IMR-90 (cell line): ENCODE results near the gene AGO1. TPM values are rescaled to one million over a fixed set of nuclear protein-coding genes. Genes with fewer than 3 reads are reported as not detected.

ENCODE experiments used
- ATAC-seq: fragments of 200-7000 bp; cut with Tn5 transposase; 2 replicates; pipeline ENCODE4 v1.9.1; 2020; ENCODE audit warnings: low read depth, mild to moderate bottlenecking, moderate library complexity
- BruUV-seq: library from RNA; stranded (reverse); fragments of 400-500 nt; replicated peaks from 2 replicates; lab custom pipeline; 2021; lab: Mats Ljungman, UMichigan
- CTCF ChIA-PET: fragments of 300-600 bp; formaldehyde crosslinking; extraction: SDS; loops from one replicate; lab custom pipeline; 2021; ENCODE audit warnings: antibody characterized with exemption; lab: Yijun Ruan, JAX
- POLR2A ChIA-PET: fragments of 300-600 bp; sonication (Branson Sonifier 250); formaldehyde crosslinking; loops from one replicate; lab custom pipeline; 2022; ENCODE audit warnings: antibody characterized with exemption; ENCODE audit not compliant: unreplicated experiment; lab: Charles Lee
- DNase-seq: peaks from one replicate; pipeline ENCODE4 v3.0.0; 2013
- H2AFZ ChIP-seq: replicated peaks from 2 replicates; pipeline ENCODE3; 2013; ENCODE audit warnings: low read length, mild to moderate bottlenecking; ENCODE audit not compliant: poor library complexity
- H2AK5ac ChIP-seq: 2 replicates; pipeline ENCODE4 v1.6.1; 2013; ENCODE audit warnings: low read depth, low read length, inconsistent platforms
- H2AK9ac ChIP-seq: replicated peaks from 2 replicates; pipeline ENCODE3; 2013; ENCODE audit warnings: mild to moderate bottlenecking, low read depth, low read length, moderate library complexity; ENCODE audit not compliant: poor library complexity
- H2BK120ac ChIP-seq: 2 replicates; pipeline ENCODE4 v1.6.1; 2013; ENCODE audit warnings: low read depth, low read length, inconsistent platforms
- H2BK15ac ChIP-seq: 3 replicates; pipeline ENCODE4 v1.6.1; 2013; ENCODE audit warnings: low read depth, low read length, inconsistent platforms
- H2BK20ac ChIP-seq: 2 replicates; pipeline ENCODE4 v1.6.1; 2013; ENCODE audit warnings: low read depth, mild to moderate bottlenecking, inconsistent platforms, low read length, moderate library complexity
- H2BK5ac ChIP-seq: 2 replicates; pipeline ENCODE4 v1.6.1; 2013; ENCODE audit warnings: mild to moderate bottlenecking, low read depth, low read length, inconsistent platforms; ENCODE audit not compliant: poor library complexity, severe bottlenecking
- H3K14ac ChIP-seq: replicated peaks from 2 replicates; pipeline ENCODE4 v1.6.1; 2013; ENCODE audit warnings: low read depth, low read length, inconsistent platforms
- H3K18ac ChIP-seq: 2 replicates; pipeline ENCODE4 v1.6.1; 2013; ENCODE audit warnings: low read depth, low read length, control low read depth
- H3K23ac ChIP-seq: 2 replicates; pipeline ENCODE4 v1.6.1; 2013; ENCODE audit warnings: low read depth, low read length, inconsistent platforms
- H3K27ac ChIP-seq: 2 replicates; pipeline ENCODE4 v1.5.1; 2013; ENCODE audit warnings: mild to moderate bottlenecking, control low read depth, low read length; ENCODE audit not compliant: insufficient read depth
- H3K27me3 ChIP-seq: 2 replicates; pipeline ENCODE4 v1.6.1; 2013; ENCODE audit warnings: low read length; ENCODE audit not compliant: control insufficient read depth, insufficient read depth
- H3K36me3 ChIP-seq: 2 replicates; pipeline ENCODE4 v1.6.1; 2013; ENCODE audit warnings: low read length, mixed read lengths; ENCODE audit not compliant: control insufficient read depth, insufficient read depth
- H3K4ac ChIP-seq: 2 replicates; pipeline ENCODE4 v1.6.1; 2013; ENCODE audit warnings: low read depth, low read length, inconsistent platforms
- H3K4me1 ChIP-seq: 2 replicates; pipeline ENCODE4 v1.6.1; 2013; ENCODE audit warnings: low read length, mixed read lengths; ENCODE audit not compliant: control insufficient read depth, insufficient read depth
- H3K4me2 ChIP-seq: 2 replicates; pipeline ENCODE4 v1.6.1; 2013; ENCODE audit warnings: low read depth, mild to moderate bottlenecking, control low read depth, low read length, moderate library complexity
- H3K4me3 ChIP-seq: 2 replicates; pipeline ENCODE4 v1.5.1; 2013; ENCODE audit warnings: low read depth, mild to moderate bottlenecking, control low read depth, low read length, moderate library complexity; ENCODE audit not compliant: insufficient read depth
- H3K56ac ChIP-seq: 2 replicates; pipeline ENCODE4 v1.6.1; 2013; ENCODE audit warnings: low read length, inconsistent platforms; ENCODE audit not compliant: insufficient read depth; ENCODE audit errors: extremely low read depth
- H3K79me1 ChIP-seq, 2 experiments: 2 replicates each; pipeline ENCODE4 v1.6.1; 2013; ENCODE audit warnings: low read length in 2 of 2, inconsistent platforms in 1 of 2, low read depth in 1 of 2
- H3K9ac ChIP-seq: 2 replicates; pipeline ENCODE4 v1.6.1; 2013; ENCODE audit warnings: low read depth, low read length, control low read depth
- H3K9me1 ChIP-seq: 2 replicates; pipeline ENCODE4 v1.6.1; 2013; ENCODE audit warnings: low read length, inconsistent platforms; ENCODE audit not compliant: insufficient read depth
- H3K9me3 ChIP-seq: 2 replicates; pipeline ENCODE4 v1.6.1; 2013; ENCODE audit warnings: low read length; ENCODE audit not compliant: control insufficient read depth, insufficient read depth
- H4K20me1 ChIP-seq: 2 replicates; pipeline ENCODE4 v1.6.1; 2013; ENCODE audit warnings: low read length, inconsistent platforms; ENCODE audit not compliant: insufficient read depth
- H4K5ac ChIP-seq: 2 replicates; pipeline ENCODE4 v1.6.1; 2013; ENCODE audit warnings: mild to moderate bottlenecking, low read depth, low read length, control low read depth
- H4K8ac ChIP-seq, 2 experiments: 2 replicates each; pipeline ENCODE4 v1.6.1; 2013; ENCODE audit warnings: low read depth in 2 of 2, low read length in 2 of 2, control low read depth in 1 of 2, inconsistent platforms in 1 of 2
- H4K91ac ChIP-seq: 2 replicates; pipeline ENCODE4 v1.6.1; 2013; ENCODE audit warnings: low read depth, low read length, inconsistent platforms; ENCODE audit not compliant: insufficient read depth
- BHLHE40 ChIP-seq: fragments of 150-350 bp; IDR thresholded peaks from 2 replicates; pipeline ENCODE4 v1.6.1; 2016; ENCODE audit warnings: mild to moderate bottlenecking, low read depth, low read length
- CEBPB ChIP-seq: IDR thresholded peaks from 2 replicates; pipeline ENCODE4 v1.6.1; 2012; ENCODE audit warnings: low read depth, low read length, improper control_type of control experiment
- CHD1 ChIP-seq: IDR thresholded peaks from 2 replicates; pipeline ENCODE4 v1.6.1; 2012; ENCODE audit warnings: low read depth, low read length, improper control_type of control experiment
- FOS ChIP-seq: fragments of 150-350 bp; IDR thresholded peaks from 2 replicates; pipeline ENCODE4 v1.6.1; 2016; ENCODE audit warnings: low read depth, low read length
- POLR2A ChIP-seq: IDR thresholded peaks from 2 replicates; pipeline ENCODE4 v1.6.1; 2012; ENCODE audit warnings: mild to moderate bottlenecking, low read depth, low read length
- RCOR1 ChIP-seq: IDR thresholded peaks from 2 replicates; pipeline ENCODE4 v1.6.1; 2012; ENCODE audit warnings: mild to moderate bottlenecking, low read length, improper control_type of control experiment; ENCODE audit not compliant: insufficient replicate concordance
- SMC3 ChIP-seq: fragments of 150-350 bp; IDR thresholded peaks from 2 replicates; pipeline ENCODE4 v1.6.1; 2016; ENCODE audit warnings: low read depth, mild to moderate bottlenecking, antibody characterized with exemption, low read length, moderate library complexity
- whole genome bisulfite sequencing, 2 experiments: methylation state at CpG; one replicate each; pipeline versions ENCODE4 v1.1.5 to v1.1.7; 2013; ENCODE audit warnings: missing lambda C conversion rate in 2 of 2; ENCODE audit not compliant: insufficient read length in 1 of 2; ENCODE audit errors: extremely low coverage in 2 of 2; 5-methylcytosine and 5-hydroxymethylcytosine counted together
- dilution Hi-C: fragments of 300-500 bp; cut with HindIII; formaldehyde crosslinking; loops from one replicate; pipeline ENCODE4 v1.14.3; 2018; ENCODE audit warnings: low sequenced_read_pairs; ENCODE audit not compliant: unreplicated experiment
- in situ Hi-C: fragments of 300-500 bp; cut with MboI; formaldehyde crosslinking; loops from 3 replicates; pipeline ENCODE4 v1.14.3; 2019; ENCODE audit warnings: low sequenced_read_pairs, inconsistent platforms, mixed read lengths
- intact Hi-C: fragments of 100-400 bp; cut with micrococcal nuclease; formaldehyde crosslinking; loops from 2 replicates; pipeline ENCODE4 v1.10.0; 2022
- polyA plus RNA-seq, 3 experiments: library from polyadenylated mRNA; depleted of rRNA; stranded (reverse); fragments of >200 nt; gene quantifications; 2 replicates each; pipeline ENCODE4 v1.2.3, GENCODE V29; 2012; ENCODE audit warnings: low replicate concordance in 1 of 3
- total RNA-seq: library from RNA; depleted of rRNA; stranded (reverse); fragments of >200 nt; gene quantifications from 2 replicates; pipeline ENCODE4 v1.2.3, GENCODE V29; 2012
- TF ChIP-seq, protein P1 (sequence below): fragments of 150-350 bp; IDR thresholded peaks from 2 replicates; pipeline ENCODE4 v1.6.1; 2017; ENCODE audit warnings: mild to moderate bottlenecking, antibody characterized with exemption, low read length, low read depth
- TF ChIP-seq, protein P2 (sequence below): fragments of 150-350 bp; IDR thresholded peaks from 2 replicates; pipeline ENCODE4 v1.6.1; 2016; ENCODE audit warnings: low read depth, mild to moderate bottlenecking, low read length, moderate library complexity, borderline replicate concordance

AGO1 gene
- total and polyA plus RNA-seq, 2 of the 4 experiments (the other 2 are of a cell fraction), result 11.3 to 21.5 TPM

DNA sequence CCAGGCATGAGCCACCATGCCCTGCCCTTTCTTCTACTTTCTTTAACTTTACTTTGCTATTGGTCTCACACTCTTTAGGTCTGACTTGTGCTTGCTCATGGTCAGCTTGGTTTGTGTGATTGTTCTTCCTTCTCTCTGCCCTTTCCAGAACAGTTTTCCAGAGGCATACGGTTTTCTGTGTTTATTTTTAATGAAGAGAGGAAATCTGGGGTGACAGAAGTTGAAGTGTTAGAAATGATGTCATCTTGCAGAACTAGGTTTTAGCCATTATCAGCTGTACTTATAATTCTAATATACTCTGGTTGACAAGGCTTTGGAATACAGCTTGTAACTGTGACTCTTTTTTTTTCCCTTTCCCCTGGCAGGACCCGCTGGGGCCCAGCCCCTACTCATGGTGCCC lies 62.3 kb downstream of the AGO1 start:
- no peak overlapping the region for H3K56ac ChIP-seq
- no peak overlapping the region for H2AK9ac ChIP-seq
- dilution Hi-C loops, result no loop called here
- H3K18ac ChIP-seq, result no peak overlapping the region
- TF ChIP-seq RCOR1 (no peak), SMC3 (no peak), FOS (no peak), CEBPB (no peak), BHLHE40 (no peak), POLR2A (no peak), CHD1 (no peak)
- TF ChIP-seq, protein P1, sequence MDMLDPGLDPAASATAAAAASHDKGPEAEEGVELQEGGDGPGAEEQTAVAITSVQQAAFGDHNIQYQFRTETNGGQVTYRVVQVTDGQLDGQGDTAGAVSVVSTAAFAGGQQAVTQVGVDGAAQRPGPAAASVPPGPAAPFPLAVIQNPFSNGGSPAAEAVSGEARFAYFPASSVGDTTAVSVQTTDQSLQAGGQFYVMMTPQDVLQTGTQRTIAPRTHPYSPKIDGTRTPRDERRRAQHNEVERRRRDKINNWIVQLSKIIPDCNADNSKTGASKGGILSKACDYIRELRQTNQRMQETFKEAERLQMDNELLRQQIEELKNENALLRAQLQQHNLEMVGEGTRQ, result no peak
- TF ChIP-seq, protein P2, sequence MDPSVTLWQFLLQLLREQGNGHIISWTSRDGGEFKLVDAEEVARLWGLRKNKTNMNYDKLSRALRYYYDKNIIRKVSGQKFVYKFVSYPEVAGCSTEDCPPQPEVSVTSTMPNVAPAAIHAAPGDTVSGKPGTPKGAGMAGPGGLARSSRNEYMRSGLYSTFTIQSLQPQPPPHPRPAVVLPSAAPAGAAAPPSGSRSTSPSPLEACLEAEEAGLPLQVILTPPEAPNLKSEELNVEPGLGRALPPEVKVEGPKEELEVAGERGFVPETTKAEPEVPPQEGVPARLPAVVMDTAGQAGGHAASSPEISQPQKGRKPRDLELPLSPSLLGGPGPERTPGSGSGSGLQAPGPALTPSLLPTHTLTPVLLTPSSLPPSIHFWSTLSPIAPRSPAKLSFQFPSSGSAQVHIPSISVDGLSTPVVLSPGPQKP, result no peak
- H3K4me1 ChIP-seq, result peaks cover 8% of the 10 kb centered on the region
- no peak overlapping the region for H2BK20ac ChIP-seq
- H4K5ac ChIP-seq, result no peak overlapping the region
- H2BK5ac ChIP-seq, result no peak overlapping the region
- H3K79me1 ChIP-seq, result peaks cover 20 to 50% of the 10 kb centered on the region in 2 experiments
- no peak overlapping the region for H4K91ac ChIP-seq
- H3K9ac ChIP-seq, result no peak overlapping the region
- H2AK5ac ChIP-seq, result no peak overlapping the region
- no peak overlapping the region for H3K27ac ChIP-seq
- peaks cover 2% of the 10 kb centered on the region; the same call in 1 of the 2 replicates for H3K36me3 ChIP-seq
- ATAC-seq (peak; percentile 24; the same call in 1 of the 2 replicates), DNase-seq (no peak)
- H3K4me3 ChIP-seq, result no peak overlapping the region
- peaks cover 3% of the 10 kb centered on the region for H3K9me1 ChIP-seq
- H3K23ac ChIP-seq, result no peak overlapping the region
- no peak overlapping the region for H2BK15ac ChIP-seq
- no peaks in the 10 kb centered on the region for H3K9me3 ChIP-seq
- no peaks in the 10 kb centered on the region for H3K27me3 ChIP-seq
- H2AFZ ChIP-seq, result no peak overlapping the region
- no peak overlapping the region; the same call in 1 of the 2 replicates for H3K4me2 ChIP-seq
- peak overlapping the region; percentile 52; the same call in 1 of the 2 replicates for H3K14ac ChIP-seq
- POLR2A ChIA-PET, result no interaction called here
- in situ Hi-C loops, result no loop called here
- CTCF ChIA-PET, result no interaction called here
- 100% methylated on average over 1 of the region's 2 CpGs; no CpG with 5 or more reads in 1 of the 2 experiments for WGBS, 2 experiments
- no peak overlapping the region for H4K8ac ChIP-seq
- BruUV-seq, result no TSS peak
- H2BK120ac ChIP-seq, result no peak overlapping the region
- H3K4ac ChIP-seq, result no peak overlapping the region
- peaks cover 9% of the 10 kb centered on the region for H4K20me1 ChIP-seq
- intact Hi-C loops, result no loop called here
